H1 (cell line): ENCODE results near the gene RGCC. TPM values are rescaled to one million over a fixed set of nuclear protein-coding genes. Genes with fewer than 3 reads are reported as not detected.
A peak's percentile ranks its signal among the peaks of the same experiment; 100 is the strongest.

Experiments
- EZH2 ChIP-seq: fragments of 200-600 bp; sonication (generic); IDR thresholded peaks from 2 replicates; pipeline ENCODE4 v1.7.1; 2012; ENCODE audit warnings: low read depth, mild to moderate bottlenecking, moderate library complexity, low read length, inconsistent platforms; ENCODE audit not compliant: severe bottlenecking
- KDM4A ChIP-seq: IDR thresholded peaks from one replicate; pipeline ENCODE4 v1.7.1; 2012; ENCODE audit warnings: low read depth, mild to moderate bottlenecking, moderate library complexity, low read length, inconsistent platforms; ENCODE audit not compliant: severe bottlenecking
- MAFK ChIP-seq: IDR thresholded peaks from 2 replicates; pipeline ENCODE4 v1.6.1; 2012; ENCODE audit warnings: low read depth, mild to moderate bottlenecking, improper control_type of control experiment, low read length
- RAD21 ChIP-seq, 2 experiments: IDR thresholded peaks in 1 of 2; conservative IDR thresholded peaks in 1 of 2; 2 replicates each; pipeline ENCODE4 v1.6.1; 2011; ENCODE audit warnings: low read depth in 2 of 2, low read length in 2 of 2, improper control_type of control experiment in 1 of 2, inconsistent platforms in 1 of 2, mild to moderate bottlenecking in 1 of 2, moderate library complexity in 1 of 2
- RNF2 ChIP-seq: fragments of 200-900, 300-1000 bp; sonication (generic); IDR thresholded peaks from 2 replicates; pipeline ENCODE4 v1.7.1; 2016; ENCODE audit warnings: borderline replicate concordance, low read depth, mild to moderate bottlenecking, antibody characterized with exemption, low read length; ENCODE audit not compliant: poor library complexity, severe bottlenecking; ENCODE audit errors: missing control alignments
- SUZ12 ChIP-seq: fragments of 200-600 bp; sonication (generic); IDR thresholded peaks from 2 replicates; pipeline ENCODE4 v1.6.1; 2012; ENCODE audit warnings: mild to moderate bottlenecking, inconsistent platforms, low read length, moderate library complexity, mixed read lengths
- YY1 ChIP-seq: IDR thresholded peaks from 2 replicates; pipeline ENCODE4 v1.6.1; 2011; ENCODE audit warnings: low read depth, mild to moderate bottlenecking, low read length
- polyA plus RNA-seq, 7 experiments: library from polyadenylated mRNA; depleted of rRNA in 3 of 7; stranded (reverse) in 5 of 7; unstranded in 2 of 7; fragments of >200 nt in 5 of 7; fragments of 200-250 nt in 2 of 7; gene quantifications; 1 replicate in 5 of 7; 2 replicates in 1 of 7; 4 replicates in 1 of 7; pipeline versions ENCODE4 v1.2.1 to v1.2.3, GENCODE V29; 2011 to 2013; ENCODE audit warnings: missing spikeins in 2 of 7, mixed read lengths in 2 of 7
- total RNA-seq: library from RNA; stranded (reverse); fragmentation: NEBNext Ultra II Directional; extraction: Animal tissue kit (Norgen Biotek cat#: 25700); gene quantifications from 2 replicates; pipeline ENCODE4 v1.2.1, GENCODE V29; 2021

RGCC gene
- total and polyA plus RNA-seq, 2 of the 8 experiments (the other 6 are each of a cell fraction or from before 2014, with no cell fraction given) = 0.41 TPM; not detected in 1

GRCh38 chr13:41456768-41457588, at the start of gene RGCC (continued):
- TF ChIP-seq SUZ12 = peak; percentile 5; the same call in 1 of the 2 replicates
- peak; percentile 13 for TF ChIP-seq EZH2
- peak; percentile 54 for TF ChIP-seq RNF2
- no peak for TF ChIP-seq RAD21 (IDR thresholded peaks at IDR 0.05 in 1 of 2, conservative IDR thresholded peaks at IDR 0.05 in 1 of 2; ENCODE audit: low read depth in 2 of 2, low read length in 2 of 2)
- TF ChIP-seq MAFK = no peak
- TF ChIP-seq YY1 = no peak
- TF ChIP-seq KDM4A = peak; percentile 73
- TF ChIP-seq, all 59 proteins: peak for 7
